ENCODE measurements around the gene KRTAP10-2.

- TF ChIP-seq, protein P1, sequence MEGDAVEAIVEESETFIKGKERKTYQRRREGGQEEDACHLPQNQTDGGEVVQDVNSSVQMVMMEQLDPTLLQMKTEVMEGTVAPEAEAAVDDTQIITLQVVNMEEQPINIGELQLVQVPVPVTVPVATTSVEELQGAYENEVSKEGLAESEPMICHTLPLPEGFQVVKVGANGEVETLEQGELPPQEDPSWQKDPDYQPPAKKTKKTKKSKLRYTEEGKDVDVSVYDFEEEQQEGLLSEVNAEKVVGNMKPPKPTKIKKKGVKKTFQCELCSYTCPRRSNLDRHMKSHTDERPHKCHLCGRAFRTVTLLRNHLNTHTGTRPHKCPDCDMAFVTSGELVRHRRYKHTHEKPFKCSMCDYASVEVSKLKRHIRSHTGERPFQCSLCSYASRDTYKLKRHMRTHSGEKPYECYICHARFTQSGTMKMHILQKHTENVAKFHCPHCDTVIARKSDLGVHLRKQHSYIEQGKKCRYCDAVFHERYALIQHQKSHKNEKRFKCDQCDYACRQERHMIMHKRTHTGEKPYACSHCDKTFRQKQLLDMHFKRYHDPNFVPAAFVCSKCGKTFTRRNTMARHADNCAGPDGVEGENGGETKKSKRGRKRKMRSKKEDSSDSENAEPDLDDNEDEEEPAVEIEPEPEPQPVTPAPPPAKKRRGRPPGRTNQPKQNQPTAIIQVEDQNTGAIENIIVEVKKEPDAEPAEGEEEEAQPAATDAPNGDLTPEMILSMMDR (optimal IDR thresholded peaks at IDR 0.05 in 1 of 3, IDR thresholded peaks at IDR 0.05 in 1 of 3, conservative IDR thresholded peaks at IDR 0.05 in 1 of 3; ENCODE audit: extremely low read depth in 1 of 3, insufficient read depth in 2 of 3, low read length in 3 of 3), result no peak
- no peak for TF ChIP-seq EZH2 (IDR thresholded peaks at IDR 0.05; ENCODE audit: low read length)
These were observed 48.1 kb upstream of the KRTAP10-2 start for GRCh38 chr21:44599264-44600029.
